GM12874 (cell line): ENCODE data around the gene TRHDE.

ENCODE experiments used
- TF ChIP-seq, protein P1 (sequence below): IDR thresholded peaks from 2 replicates; pipeline ENCODE4 v1.5.1; 2011; ENCODE audit warnings: low read depth, mild to moderate bottlenecking, control low read depth, low read length, moderate library complexity; ENCODE audit not compliant: insufficient read depth

Gene TRHDE

DNA sequence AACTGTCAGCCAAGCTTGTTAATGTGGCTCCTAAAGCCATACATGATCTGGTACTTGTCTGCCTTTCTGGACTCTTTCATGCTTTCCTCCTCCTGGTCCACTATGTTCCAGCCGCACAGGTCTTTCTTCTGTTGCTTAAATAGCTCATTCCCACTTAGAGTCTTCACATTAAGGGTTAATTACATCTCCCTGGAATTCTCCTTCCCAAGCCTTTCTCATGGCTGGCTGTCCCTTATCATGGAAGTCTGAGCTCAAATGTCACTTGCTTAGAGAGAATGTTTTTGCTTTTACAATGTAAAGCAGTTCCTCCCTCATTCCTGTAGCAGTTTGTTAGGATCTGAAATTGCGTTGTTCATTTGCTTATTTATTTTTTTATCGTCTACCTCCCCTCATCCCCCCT lies 199.6 kb downstream of the TRHDE start:
- TF ChIP-seq, protein P1, sequence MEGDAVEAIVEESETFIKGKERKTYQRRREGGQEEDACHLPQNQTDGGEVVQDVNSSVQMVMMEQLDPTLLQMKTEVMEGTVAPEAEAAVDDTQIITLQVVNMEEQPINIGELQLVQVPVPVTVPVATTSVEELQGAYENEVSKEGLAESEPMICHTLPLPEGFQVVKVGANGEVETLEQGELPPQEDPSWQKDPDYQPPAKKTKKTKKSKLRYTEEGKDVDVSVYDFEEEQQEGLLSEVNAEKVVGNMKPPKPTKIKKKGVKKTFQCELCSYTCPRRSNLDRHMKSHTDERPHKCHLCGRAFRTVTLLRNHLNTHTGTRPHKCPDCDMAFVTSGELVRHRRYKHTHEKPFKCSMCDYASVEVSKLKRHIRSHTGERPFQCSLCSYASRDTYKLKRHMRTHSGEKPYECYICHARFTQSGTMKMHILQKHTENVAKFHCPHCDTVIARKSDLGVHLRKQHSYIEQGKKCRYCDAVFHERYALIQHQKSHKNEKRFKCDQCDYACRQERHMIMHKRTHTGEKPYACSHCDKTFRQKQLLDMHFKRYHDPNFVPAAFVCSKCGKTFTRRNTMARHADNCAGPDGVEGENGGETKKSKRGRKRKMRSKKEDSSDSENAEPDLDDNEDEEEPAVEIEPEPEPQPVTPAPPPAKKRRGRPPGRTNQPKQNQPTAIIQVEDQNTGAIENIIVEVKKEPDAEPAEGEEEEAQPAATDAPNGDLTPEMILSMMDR: no peak

DNA sequence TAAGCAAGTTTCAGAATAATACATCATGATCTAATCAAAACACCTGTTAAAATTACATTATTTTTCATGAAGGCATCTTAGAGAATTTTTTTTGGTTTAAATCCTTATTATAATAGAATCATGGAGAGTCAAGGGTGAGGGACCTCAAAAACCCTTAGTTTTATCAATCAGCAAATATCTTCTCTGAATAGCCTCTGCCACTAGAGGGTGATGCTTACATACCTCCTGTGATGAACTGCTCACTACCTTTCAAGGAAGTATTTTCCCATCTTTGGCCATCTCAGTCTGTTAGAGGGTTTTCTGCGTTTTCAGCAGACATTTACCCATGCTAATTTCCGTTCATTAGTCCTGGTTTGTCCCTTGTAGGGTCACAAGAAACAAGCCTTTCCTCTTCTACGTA lies 200.2 kb downstream of the TRHDE start:
- TF ChIP-seq, protein P1: no peak

DNA sequence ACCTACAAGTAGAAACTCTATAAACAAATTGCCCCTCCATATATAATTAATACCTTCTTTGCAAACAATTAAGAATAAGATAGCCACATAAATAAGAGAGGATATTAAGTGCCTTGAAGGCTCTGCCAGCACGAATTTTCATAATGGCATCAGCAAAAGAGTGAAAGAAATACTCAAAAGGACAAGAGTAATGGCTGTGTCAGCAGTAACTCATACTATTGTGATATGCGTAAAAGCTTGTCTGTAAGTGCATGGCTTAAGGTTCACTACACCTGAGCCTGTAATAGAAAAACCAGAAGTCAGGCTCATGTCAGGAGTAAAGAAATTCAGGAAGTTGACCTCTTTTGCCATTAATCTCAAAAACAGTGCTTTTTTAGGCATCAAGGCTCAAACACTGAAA lies 204.1 kb downstream of the TRHDE start:
- TF ChIP-seq, protein P1: no peak

DNA sequence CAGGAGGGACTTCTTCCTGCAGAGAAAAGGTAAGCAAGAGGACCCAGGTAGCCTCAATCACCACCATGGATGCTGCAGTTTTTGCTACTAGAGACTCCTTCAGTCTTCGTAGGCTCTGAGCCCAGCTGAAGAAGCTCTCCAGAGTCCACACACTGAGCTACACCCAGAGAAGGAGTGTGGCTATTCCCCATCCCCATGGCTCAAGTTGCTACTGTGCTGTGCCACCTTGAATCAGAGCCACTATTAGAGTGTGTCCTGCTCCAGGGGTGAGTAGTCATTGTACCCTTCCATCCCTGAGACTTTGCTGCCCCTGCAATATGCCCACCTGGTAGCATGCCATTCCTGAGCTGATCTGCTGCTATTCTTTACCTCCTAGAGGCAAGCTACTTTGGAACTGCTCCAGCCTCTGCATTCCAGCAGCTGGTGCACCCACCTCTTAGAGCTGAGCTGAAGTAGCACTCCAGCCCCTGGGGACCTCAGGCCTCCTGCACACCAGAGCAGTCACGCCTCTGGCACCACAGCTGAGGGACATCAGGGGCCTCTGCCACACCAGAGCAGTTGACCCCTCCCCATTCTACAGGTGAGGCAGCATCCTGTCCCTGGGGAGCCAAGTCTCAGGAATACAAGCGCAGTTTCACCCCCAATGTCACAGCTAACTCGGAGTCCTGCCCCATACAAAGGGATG lies 213.0 kb downstream of the TRHDE start:
- TF ChIP-seq, protein P1: no peak

DNA sequence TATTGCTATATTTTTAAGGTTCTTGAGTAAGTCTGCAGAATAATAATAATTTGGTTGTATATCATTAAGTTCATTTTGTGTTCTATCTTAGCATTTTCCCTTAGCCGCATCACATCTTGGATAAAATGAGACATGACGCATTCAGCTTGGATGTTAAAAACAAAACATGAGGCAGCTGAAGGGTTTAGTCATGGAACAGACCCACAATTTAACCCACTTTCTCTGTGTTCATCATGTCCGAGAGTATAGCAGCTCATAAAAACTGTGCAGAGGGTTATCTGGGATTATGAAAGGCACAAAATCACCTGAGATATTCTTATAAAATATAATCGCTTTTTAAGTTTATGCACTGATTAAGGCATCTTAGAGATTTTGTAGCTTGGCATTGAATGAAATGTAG lies 219.3 kb downstream of the TRHDE start:
- TF ChIP-seq, protein P1: no peak

DNA sequence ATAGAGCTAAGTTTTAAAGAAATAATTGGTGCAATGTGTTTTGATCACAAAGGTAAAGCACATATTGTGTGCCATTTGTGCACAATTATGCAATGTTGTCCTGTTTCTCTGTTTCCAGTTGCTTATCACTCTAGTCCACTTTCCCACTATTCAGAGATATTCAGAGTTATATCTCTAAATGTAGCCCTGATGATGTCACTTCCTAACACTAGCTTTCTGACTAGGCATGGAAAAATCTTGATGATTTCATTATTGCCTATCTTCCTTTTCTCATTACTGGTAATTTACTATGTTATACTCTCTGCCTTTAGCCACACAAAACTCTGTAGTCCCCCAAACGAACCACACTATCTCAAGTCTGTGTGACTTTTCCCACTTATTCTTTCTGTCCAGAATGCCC lies 221.2 kb downstream of the TRHDE start:
- TF ChIP-seq, protein P1: no peak

DNA sequence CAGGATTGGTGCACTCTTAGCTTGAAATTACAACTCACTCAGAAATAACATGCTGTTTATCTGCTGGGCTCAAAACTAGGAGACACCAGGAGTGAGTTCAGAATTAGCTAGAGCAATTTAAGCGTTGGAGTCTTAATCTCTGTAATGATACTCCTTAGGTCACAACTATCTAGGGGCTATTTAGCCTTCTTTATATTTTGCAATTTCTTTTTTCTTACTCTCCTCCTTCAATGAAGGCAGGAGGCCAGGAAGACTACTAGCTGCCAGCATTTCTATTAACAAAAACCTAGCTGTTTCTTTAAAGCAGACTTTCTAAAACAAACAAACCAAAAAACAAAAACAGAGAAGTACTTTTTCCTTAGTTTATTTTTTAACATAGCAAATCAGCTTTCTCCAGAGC lies 226.2 kb downstream of the TRHDE start:
- TF ChIP-seq, protein P1: no peak

DNA sequence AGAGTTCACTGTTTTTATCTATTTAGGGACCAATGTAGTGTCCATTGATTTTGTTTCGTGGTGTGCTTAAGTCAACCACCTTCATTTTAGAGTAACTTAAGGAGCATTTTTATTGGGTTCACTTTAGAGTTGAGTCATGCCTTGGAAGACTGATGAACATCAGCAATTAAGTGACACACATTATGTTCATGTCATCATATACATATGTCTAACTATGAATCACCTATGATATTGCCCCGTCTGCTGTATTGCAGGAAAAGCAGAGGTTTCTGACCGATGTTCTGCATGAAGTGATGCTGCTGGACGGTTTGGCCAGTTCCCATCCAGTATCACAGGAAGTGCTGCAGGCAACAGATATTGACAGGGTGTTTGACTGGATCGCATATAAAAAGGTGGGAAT lies 227.1 kb downstream of the TRHDE start:
- TF ChIP-seq, protein P1: no peak
